ENCODE measurements around the gene TVP23C. TPM values are rescaled to one million over a fixed set of nuclear protein-coding genes. Genes with fewer than 3 reads are reported as not detected.

The TVP23C gene
- total and polyA plus RNA-seq, 9 of the 15 experiments (the other 6 are each of a cell fraction or from before 2014, with no cell fraction given) = 5.7 to 16.8 (median 8.2) TPM

DNA sequence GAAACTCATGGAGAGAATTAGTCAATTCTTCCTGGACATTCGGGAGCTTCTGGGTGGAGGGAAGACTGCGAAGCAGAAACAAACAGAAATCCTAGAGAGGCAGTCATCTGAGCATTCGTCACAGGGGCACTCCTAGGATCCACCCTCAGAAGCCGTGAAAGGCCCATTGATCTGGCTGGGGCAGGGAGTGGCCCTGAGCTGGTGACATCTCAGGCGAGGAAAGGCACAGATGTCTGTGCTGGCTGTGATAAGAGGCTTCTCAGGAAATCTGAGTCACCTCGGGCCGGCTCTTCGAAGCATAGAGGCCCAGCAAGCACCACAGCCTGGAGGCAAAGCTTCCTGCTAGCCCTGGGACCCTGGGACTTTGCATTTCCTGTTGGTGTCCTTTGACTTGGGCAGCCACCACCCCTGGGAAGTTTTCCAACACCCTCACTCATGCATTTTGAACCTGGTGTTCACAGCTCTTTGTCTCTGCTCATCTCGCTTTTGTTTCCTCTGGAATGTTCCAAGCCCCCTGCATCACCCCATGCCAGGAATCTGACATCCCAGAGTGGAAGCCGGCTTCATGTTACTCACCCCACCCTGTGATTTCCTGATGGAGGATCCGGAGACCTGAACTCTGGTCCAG is 72.5 kb downstream of the TVP23C start (continued):
- TF ChIP-seq, protein P1, sequence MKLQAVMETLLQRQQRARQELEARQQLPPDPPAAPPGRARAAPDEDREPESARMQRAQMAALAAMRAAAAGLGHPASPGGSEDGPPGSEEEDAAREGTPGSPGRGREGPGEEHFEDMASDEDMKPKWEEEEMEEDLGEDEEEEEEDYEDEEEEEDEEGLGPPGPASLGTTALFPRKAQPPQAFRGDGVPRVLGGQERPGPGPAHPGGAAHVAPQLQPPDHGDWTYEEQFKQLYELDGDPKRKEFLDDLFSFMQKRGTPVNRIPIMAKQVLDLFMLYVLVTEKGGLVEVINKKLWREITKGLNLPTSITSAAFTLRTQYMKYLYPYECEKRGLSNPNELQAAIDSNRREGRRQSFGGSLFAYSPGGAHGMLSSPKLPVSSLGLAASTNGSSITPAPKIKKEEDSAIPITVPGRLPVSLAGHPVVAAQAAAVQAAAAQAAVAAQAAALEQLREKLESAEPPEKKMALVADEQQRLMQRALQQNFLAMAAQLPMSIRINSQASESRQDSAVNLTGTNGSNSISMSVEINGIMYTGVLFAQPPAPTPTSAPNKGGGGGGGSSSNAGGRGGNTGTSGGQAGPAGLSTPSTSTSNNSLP (IDR thresholded peaks at IDR 0.05; ENCODE audit: borderline replicate concordance, low read depth, low read length) = no peak
- TF ChIP-seq FOSL1 (tag; conservative IDR thresholded peaks at IDR 0.05) (peak; percentile 96), RBBP5 (IDR thresholded peaks at IDR 0.05; ENCODE audit: borderline replicate concordance, insufficient read depth, low read length, poor library complexity, severe bottlenecking) (peak; percentile 51), ETV5 (CRISPR knock-in tag; IDR thresholded peaks at IDR 0.05; ENCODE audit: low read depth) (peak; percentile 76; the same call in 1 of the 2 replicates), XRCC4 (IDR thresholded peaks at IDR 0.05; ENCODE audit: extremely low read depth, insufficient read depth, insufficient read length) (no peak), SIX5 (IDR thresholded peaks at IDR 0.05; ENCODE audit: borderline replicate concordance in 1 of 2, insufficient read depth in 1 of 2, low read depth in 1 of 2, low read length in 2 of 2) (no peak), DPF2 (IDR thresholded peaks at IDR 0.05) (peak; percentile 96), C11orf30 (IDR thresholded peaks at IDR 0.05; ENCODE audit: low read depth) (0 out of 2 replicates have a peak, but pooled peaks have one; percentile 24), JUND (IDR thresholded peaks at IDR 0.05; ENCODE audit: borderline replicate concordance, low read depth, low read length) (peak; percentile 95), JUND (tag; IDR thresholded peaks at IDR 0.05; ENCODE audit: borderline replicate concordance, low read depth, low read length) (peak; percentile 91; the same call in 2 of the 3 replicates), BMI1 (IDR thresholded peaks at IDR 0.05; ENCODE audit: low read length) (no peak), MTA2 (IDR thresholded peaks at IDR 0.05; ENCODE audit: low read depth) (peak; percentile 80), GABPB2 (CRISPR knock-in tag; conservative IDR thresholded peaks at IDR 0.05) (no peak)
- TF ChIP-seq, protein P2, sequence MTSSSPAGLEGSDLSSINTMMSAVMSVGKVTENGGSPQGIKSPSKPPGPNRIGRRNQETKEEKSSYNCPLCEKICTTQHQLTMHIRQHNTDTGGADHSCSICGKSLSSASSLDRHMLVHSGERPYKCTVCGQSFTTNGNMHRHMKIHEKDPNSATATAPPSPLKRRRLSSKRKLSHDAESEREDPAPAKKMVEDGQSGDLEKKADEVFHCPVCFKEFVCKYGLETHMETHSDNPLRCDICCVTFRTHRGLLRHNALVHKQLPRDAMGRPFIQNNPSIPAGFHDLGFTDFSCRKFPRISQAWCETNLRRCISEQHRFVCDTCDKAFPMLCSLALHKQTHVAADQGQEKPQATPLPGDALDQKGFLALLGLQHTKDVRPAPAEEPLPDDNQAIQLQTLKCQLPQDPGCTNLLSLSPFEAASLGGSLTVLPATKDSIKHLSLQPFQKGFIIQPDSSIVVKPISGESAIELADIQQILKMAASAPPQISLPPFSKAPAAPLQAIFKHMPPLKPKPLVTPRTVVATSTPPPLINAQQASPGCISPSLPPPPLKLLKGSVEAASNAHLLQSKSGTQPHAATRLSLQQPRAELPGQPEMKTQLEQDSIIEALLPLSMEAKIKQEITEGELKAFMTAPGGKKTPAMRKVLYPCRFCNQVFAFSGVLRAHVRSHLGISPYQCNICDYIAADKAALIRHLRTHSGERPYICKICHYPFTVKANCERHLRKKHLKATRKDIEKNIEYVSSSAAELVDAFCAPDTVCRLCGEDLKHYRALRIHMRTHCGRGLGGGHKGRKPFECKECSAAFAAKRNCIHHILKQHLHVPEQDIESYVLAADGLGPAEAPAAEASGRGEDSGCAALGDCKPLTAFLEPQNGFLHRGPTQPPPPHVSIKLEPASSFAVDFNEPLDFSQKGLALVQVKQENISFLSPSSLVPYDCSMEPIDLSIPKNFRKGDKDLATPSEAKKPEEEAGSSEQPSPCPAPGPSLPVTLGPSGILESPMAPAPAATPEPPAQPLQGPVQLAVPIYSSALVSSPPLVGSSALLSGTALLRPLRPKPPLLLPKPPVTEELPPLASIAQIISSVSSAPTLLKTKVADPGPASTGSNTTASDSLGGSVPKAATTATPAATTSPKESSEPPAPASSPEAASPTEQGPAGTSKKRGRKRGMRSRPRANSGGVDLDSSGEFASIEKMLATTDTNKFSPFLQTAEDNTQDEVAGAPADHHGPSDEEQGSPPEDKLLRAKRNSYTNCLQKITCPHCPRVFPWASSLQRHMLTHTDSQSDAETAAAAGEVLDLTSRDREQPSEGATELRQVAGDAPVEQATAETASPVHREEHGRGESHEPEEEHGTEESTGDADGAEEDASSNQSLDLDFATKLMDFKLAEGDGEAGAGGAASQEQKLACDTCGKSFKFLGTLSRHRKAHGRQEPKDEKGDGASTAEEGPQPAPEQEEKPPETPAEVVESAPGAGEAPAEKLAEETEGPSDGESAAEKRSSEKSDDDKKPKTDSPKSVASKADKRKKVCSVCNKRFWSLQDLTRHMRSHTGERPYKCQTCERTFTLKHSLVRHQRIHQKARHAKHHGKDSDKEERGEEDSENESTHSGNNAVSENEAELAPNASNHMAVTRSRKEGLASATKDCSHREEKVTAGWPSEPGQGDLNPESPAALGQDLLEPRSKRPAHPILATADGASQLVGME (CRISPR knock-in tag; IDR thresholded peaks at IDR 0.05) = no peak
- TF ChIP-seq, protein P3, sequence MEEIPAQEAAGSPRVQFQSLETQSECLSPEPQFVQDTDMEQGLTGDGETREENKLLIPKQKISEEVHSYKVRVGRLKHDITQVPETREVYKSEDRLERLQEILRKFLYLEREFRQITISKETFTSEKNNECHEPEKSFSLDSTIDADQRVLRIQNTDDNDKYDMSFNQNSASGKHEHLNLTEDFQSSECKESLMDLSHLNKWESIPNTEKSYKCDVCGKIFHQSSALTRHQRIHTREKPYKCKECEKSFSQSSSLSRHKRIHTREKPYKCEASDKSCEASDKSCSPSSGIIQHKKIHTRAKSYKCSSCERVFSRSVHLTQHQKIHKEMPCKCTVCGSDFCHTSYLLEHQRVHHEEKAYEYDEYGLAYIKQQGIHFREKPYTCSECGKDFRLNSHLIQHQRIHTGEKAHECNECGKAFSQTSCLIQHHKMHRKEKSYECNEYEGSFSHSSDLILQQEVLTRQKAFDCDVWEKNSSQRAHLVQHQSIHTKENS (CRISPR knock-in tag; IDR thresholded peaks at IDR 0.05) = no peak
- TF ChIP-seq, protein P4, sequence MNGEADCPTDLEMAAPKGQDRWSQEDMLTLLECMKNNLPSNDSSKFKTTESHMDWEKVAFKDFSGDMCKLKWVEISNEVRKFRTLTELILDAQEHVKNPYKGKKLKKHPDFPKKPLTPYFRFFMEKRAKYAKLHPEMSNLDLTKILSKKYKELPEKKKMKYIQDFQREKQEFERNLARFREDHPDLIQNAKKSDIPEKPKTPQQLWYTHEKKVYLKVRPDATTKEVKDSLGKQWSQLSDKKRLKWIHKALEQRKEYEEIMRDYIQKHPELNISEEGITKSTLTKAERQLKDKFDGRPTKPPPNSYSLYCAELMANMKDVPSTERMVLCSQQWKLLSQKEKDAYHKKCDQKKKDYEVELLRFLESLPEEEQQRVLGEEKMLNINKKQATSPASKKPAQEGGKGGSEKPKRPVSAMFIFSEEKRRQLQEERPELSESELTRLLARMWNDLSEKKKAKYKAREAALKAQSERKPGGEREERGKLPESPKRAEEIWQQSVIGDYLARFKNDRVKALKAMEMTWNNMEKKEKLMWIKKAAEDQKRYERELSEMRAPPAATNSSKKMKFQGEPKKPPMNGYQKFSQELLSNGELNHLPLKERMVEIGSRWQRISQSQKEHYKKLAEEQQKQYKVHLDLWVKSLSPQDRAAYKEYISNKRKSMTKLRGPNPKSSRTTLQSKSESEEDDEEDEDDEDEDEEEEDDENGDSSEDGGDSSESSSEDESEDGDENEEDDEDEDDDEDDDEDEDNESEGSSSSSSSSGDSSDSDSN (IDR thresholded peaks at IDR 0.05; ENCODE audit: borderline replicate concordance in 1 of 2, low read depth in 2 of 2, low read length in 2 of 2) = peak in 1 of 2 experiments; percentile 91; a peak in 2 of 4 replicates

Measured in K562 (cell line).